ENCODE data around the gene LTF.

- TF ChIP-seq ARNT (IDR thresholded peaks at IDR 0.05), result no peak
- no peak for TF ChIP-seq FOXM1 (IDR thresholded peaks at IDR 0.05; ENCODE audit: borderline replicate concordance)
Measured at GRCh38 chr3:46466871-46467403, 2.2 kb upstream of the LTF start.
